HepG2 (cell line): ENCODE results near the gene PPP1CA. TPM values are rescaled to one million over a fixed set of nuclear protein-coding genes. Genes with fewer than 3 reads are reported as not detected.

Experiments
- ASH2L ChIP-seq: fragments of 300-600, 200-600 bp; sonication (generic); IDR thresholded peaks from 2 replicates; pipeline ENCODE4 v1.7.0; 2017; ENCODE audit warnings: low read depth, mild to moderate bottlenecking, moderate library complexity, mixed read lengths, low read length; ENCODE audit not compliant: insufficient read length
- CHD4 ChIP-seq: fragments of 200-600 bp; sonication (generic); IDR thresholded peaks from 2 replicates; pipeline ENCODE4 v1.7.0; 2017; ENCODE audit warnings: mild to moderate bottlenecking, low read length, borderline replicate concordance
- E2F2 ChIP-seq: sonication (generic); formaldehyde crosslinking; IDR thresholded peaks from 2 replicates; pipeline ENCODE4 v1.4.0; 2020; ENCODE audit warnings: missing genetic modification reagents, borderline replicate concordance
- ETV5 ChIP-seq: IDR thresholded peaks from 2 replicates; pipeline ENCODE4 v1.6.1; 2018; ENCODE audit warnings: missing biosample characterization, missing genetic modification reagents, inconsistent platforms, borderline replicate concordance
- FOXA3 ChIP-seq: IDR thresholded peaks from 2 replicates; pipeline ENCODE4 v1.6.1; 2016; ENCODE audit warnings: missing genetic modification reagents, missing compliant biosample characterization
- FOXJ3 ChIP-seq: sonication (generic); formaldehyde crosslinking; IDR thresholded peaks from 2 replicates; pipeline ENCODE4 v1.4.0; 2020; ENCODE audit warnings: missing genetic modification reagents, mild to moderate bottlenecking, borderline replicate concordance
- GABPB1 ChIP-seq: IDR thresholded peaks from 2 replicates; pipeline ENCODE4 v1.6.1; 2016; ENCODE audit warnings: mild to moderate bottlenecking, missing genetic modification reagents, moderate library complexity, missing compliant biosample characterization
- HNF1B ChIP-seq: sonication (generic); formaldehyde crosslinking; IDR thresholded peaks from 2 replicates; pipeline ENCODE4 v1.5.1; 2020; ENCODE audit warnings: mild to moderate bottlenecking, moderate library complexity, missing genetic modification reagents
- HNF4G ChIP-seq, 2 experiments: sonication (generic) in 1 of 2; formaldehyde crosslinking in 1 of 2; IDR thresholded peaks; 2 replicates each; pipeline versions ENCODE4 v1.4.0 to v1.6.1; 2011 to 2020; ENCODE audit warnings: borderline replicate concordance in 2 of 2, low read depth in 2 of 2, mild to moderate bottlenecking in 2 of 2, low read length in 1 of 2, missing genetic modification reagents in 1 of 2, moderate library complexity in 1 of 2
- MLLT10 ChIP-seq: sonication (generic); formaldehyde crosslinking; IDR thresholded peaks from 2 replicates; pipeline ENCODE4 v1.4.0; 2020; ENCODE audit warnings: missing genetic modification reagents
- POLR2A ChIP-seq, 2 experiments: IDR thresholded peaks; 2 replicates each; pipeline ENCODE4 v1.6.1; 2011; ENCODE audit warnings: low read depth in 2 of 2, low read length in 2 of 2, mild to moderate bottlenecking in 1 of 2, moderate library complexity in 1 of 2; ENCODE audit not compliant: insufficient read depth in 1 of 2
- SP5 ChIP-seq: IDR thresholded peaks from 2 replicates; pipeline ENCODE4 v1.6.1; 2016; ENCODE audit warnings: low read depth, borderline replicate concordance
- TBP ChIP-seq: sonication (generic); formaldehyde crosslinking; IDR thresholded peaks from 2 replicates; pipeline ENCODE4 v1.5.0; 2020; ENCODE audit warnings: missing genetic modification reagents
- TOE1 ChIP-seq: sonication (generic); formaldehyde crosslinking; IDR thresholded peaks from 2 replicates; pipeline ENCODE4 v1.4.0; 2020; ENCODE audit warnings: mild to moderate bottlenecking, missing genetic modification reagents
- ZFP36L1 ChIP-seq: sonication (generic); formaldehyde crosslinking; IDR thresholded peaks from 2 replicates; pipeline ENCODE4 v1.8.0; 2022; ENCODE audit warnings: mild to moderate bottlenecking, missing genetic modification reagents, moderate library complexity
- ZNF12 ChIP-seq: sonication (generic); formaldehyde crosslinking; IDR thresholded peaks from 2 replicates; pipeline ENCODE4 v1.5.0; 2020; ENCODE audit warnings: missing genetic modification reagents
- ZNF224 ChIP-seq: sonication (generic); formaldehyde crosslinking; IDR thresholded peaks from 2 replicates; pipeline ENCODE4 v1.5.0; 2020; ENCODE audit warnings: mild to moderate bottlenecking, missing genetic modification reagents
- ZNF432 ChIP-seq: sonication (generic); formaldehyde crosslinking; IDR thresholded peaks from 2 replicates; pipeline ENCODE4 v1.5.0; 2020; ENCODE audit warnings: missing genetic modification reagents, mild to moderate bottlenecking, borderline replicate concordance
- polyA plus RNA-seq, 8 experiments: library from polyadenylated mRNA; depleted of rRNA in 3 of 8; stranded (reverse) in 7 of 8; unstranded in 1 of 8; fragments of >200 nt; fragmentation: Illumina TruSeq in 4 of 8; extraction: Trizol in 4 of 8; gene quantifications; 2 replicates each; pipeline versions ENCODE4 v1.2.1 to v1.2.3, GENCODE V29; 2011 to 2016; ENCODE audit warnings: low read depth in 4 of 8, missing spikeins in 1 of 8, mixed read lengths in 1 of 8; ENCODE audit not compliant: insufficient read depth in 1 of 8
- total RNA-seq, 5 experiments: library from RNA; depleted of rRNA; stranded (reverse); fragments of >200 nt; fragmentation: Illumina TruSeq; extraction: Trizol; gene quantifications; 2 replicates each; pipeline ENCODE4 v1.2.3, GENCODE V29; 2016; ENCODE audit warnings: low read depth in 1 of 5
- TF ChIP-seq, protein P1 (sequence below): sonication (generic); formaldehyde crosslinking; IDR thresholded peaks from 2 replicates; pipeline ENCODE4 v1.8.1; 2023; ENCODE audit warnings: mild to moderate bottlenecking, moderate library complexity, missing genetic modification reagents
- TF ChIP-seq, protein P2 (sequence below): sonication (generic); formaldehyde crosslinking; IDR thresholded peaks from 2 replicates; pipeline ENCODE4 v1.9.0; 2021; ENCODE audit warnings: missing genetic modification reagents, borderline replicate concordance
- TF ChIP-seq, protein P3 (sequence below): IDR thresholded peaks from 2 replicates; pipeline ENCODE4 v1.6.1; 2016; ENCODE audit warnings: control low read depth

Gene PPP1CA
- total and polyA plus RNA-seq, 2 of the 13 experiments (the other 11 are each of a cell fraction or from before 2014, with no cell fraction given), result 149 to 170 TPM

DNA sequence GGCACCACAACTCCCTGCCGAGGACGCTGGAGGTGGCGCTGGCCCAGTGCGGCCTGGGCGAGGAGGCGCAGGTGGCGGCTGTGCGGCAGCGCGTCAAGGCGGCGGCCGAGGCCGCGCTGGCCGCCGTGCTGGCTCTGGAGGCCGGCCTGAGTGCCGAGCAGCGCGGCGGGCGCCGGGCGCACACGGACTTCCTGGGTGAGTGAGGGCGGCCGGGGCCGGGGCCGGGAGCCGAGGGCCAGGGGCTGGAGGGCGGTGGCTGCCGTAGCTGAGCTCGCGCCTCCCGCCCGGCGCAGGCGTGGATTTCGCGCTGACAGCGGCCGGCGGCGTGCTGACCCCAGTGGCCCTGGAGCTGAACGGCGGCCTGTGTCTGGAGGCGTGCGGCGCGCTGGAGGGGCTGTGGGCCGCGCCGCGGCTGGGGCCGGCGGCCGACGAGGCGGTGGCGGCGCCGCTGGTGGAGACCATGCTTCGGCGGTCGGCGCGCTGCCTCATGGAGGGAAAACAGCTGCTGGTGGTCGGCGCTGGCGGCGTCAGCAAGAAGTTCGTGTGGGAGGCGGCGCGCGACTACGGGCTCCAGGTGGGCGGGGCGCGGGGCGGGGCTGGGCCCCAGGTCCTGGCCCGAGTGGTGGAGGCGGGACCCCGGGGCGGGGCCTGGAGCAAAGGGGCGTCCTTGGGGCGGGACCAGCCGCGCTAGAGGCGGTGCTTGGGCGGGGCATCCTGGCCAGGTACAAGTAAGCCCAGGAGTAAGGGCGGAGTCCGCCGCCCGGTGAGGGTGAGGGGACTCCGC is 19.2 kb upstream of the PPP1CA start (continued):
- TF ChIP-seq HNF1B (CRISPR knock-in tag) (no peak), FOXA3 (CRISPR knock-in tag) (no peak), FOXJ3 (CRISPR knock-in tag) (no peak), GABPB1 (peak; percentile 37; the same call in 1 of the 2 replicates), ZNF432 (CRISPR knock-in tag) (no peak), CHD4 (no peak), ETV5 (0 out of 2 replicates have a peak, but pooled peaks have one; percentile 6), SP5 (CRISPR knock-in tag) (peak; percentile 68; the same call in 1 of the 2 replicates), ZNF12 (CRISPR knock-in tag) (no peak), POLR2A (IDR thresholded peaks at IDR 0.05; ENCODE audit: insufficient read depth in 1 of 2, low read depth in 2 of 2, low read length in 2 of 2) (peak in 1 of 2 experiments; percentile 77; a peak in 3 of 4 replicates), ZFP36L1 (CRISPR knock-in tag) (no peak), HNF4G (IDR thresholded peaks at IDR 0.05; ENCODE audit: borderline replicate concordance, low read depth, low read length) (no peak), HNF4G (CRISPR knock-in tag; IDR thresholded peaks at IDR 0.05; ENCODE audit: borderline replicate concordance, low read depth) (peak; percentile 19; the same call in 1 of the 2 replicates), ZNF224 (no peak), E2F2 (CRISPR knock-in tag) (no peak), TOE1 (CRISPR knock-in tag) (no peak), ASH2L (no peak), TBP (no peak), MLLT10 (CRISPR knock-in tag) (no peak)
- TF ChIP-seq, protein P1, sequence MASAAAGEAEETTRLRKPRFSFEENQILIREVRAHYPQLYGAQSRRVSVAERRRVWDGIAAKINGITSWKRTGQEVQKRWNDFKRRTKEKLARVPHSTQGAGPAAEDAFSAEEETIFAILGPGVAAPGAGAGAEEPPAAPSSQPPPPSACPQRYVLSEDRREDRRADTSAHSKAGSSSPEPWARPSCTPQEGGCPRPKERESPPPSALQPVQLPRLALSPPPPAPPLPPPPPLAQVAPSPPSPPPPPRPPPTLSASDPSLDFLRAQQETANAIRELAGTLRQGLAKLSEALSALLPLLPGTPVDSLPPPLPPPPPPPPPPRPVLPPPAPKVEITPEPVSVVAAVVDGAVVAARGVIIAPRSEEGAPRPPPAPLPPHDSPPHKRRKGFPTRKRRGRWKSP (CRISPR knock-in tag), result peak; percentile 54; the same call in 1 of the 2 replicates
- TF ChIP-seq, protein P2, sequence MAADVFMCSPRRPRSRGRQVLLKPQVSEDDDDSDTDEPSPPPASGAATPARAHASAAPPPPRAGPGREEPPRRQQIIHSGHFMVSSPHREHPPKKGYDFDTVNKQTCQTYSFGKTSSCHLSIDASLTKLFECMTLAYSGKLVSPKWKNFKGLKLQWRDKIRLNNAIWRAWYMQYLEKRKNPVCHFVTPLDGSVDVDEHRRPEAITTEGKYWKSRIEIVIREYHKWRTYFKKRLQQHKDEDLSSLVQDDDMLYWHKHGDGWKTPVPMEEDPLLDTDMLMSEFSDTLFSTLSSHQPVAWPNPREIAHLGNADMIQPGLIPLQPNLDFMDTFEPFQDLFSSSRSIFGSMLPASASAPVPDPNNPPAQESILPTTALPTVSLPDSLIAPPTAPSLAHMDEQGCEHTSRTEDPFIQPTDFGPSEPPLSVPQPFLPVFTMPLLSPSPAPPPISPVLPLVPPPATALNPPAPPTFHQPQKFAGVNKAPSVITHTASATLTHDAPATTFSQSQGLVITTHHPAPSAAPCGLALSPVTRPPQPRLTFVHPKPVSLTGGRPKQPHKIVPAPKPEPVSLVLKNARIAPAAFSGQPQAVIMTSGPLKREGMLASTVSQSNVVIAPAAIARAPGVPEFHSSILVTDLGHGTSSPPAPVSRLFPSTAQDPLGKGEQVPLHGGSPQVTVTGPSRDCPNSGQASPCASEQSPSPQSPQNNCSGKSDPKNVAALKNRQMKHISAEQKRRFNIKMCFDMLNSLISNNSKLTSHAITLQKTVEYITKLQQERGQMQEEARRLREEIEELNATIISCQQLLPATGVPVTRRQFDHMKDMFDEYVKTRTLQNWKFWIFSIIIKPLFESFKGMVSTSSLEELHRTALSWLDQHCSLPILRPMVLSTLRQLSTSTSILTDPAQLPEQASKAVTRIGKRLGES (CRISPR knock-in tag), result no peak
- TF ChIP-seq, protein P3, sequence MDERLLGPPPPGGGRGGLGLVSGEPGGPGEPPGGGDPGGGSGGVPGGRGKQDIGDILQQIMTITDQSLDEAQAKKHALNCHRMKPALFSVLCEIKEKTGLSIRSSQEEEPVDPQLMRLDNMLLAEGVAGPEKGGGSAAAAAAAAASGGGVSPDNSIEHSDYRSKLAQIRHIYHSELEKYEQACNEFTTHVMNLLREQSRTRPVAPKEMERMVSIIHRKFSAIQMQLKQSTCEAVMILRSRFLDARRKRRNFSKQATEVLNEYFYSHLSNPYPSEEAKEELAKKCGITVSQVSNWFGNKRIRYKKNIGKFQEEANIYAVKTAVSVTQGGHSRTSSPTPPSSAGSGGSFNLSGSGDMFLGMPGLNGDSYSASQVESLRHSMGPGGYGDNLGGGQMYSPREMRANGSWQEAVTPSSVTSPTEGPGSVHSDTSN, result no peak
